ENCODE measurements around the gene KRT35.

DNA sequence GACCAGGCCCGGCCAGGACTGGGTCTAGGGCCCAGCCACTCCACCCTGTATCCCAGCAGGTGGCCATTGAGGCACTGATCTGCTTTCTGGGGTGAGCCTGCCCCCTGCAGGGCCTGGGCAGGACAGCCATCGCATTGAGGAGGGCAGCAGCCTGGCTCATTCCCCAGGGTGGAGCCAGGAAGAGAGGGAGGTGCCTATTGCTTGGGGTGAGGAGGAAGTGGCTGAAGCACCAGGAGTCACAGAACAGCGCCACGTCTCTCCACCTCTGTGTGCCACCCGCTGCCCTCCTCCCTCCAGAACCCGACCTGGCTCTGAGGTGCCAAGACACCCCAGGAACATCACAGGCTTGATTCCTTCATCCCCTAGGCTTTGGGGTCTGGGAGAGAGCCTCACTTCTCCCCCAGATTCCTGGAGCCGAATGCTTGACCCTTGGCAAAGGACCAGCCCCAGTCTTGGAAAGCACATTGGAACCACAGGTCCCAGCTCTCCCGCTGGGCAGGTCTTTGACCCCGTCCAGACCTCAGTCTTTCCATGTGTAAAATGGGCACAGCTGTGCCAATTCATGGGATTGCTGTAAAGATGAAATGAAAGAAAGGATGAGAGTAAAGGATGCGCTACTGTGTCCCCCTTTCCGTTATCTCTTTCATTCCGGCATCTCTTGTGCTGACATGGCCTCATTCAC lies 16.0 kb upstream of the KRT35 start:
- no peak for TF ChIP-seq GATA2 (IDR thresholded peaks at IDR 0.05; ENCODE audit: low read depth, low read length)
- no peak for TF ChIP-seq GATA3 (IDR thresholded peaks at IDR 0.05; ENCODE audit: low read depth, low read length)

Measured in SH-SY5Y (cell line).